ENCODE data around the gene LRP5.

LRP5 gene

GRCh38 chr11:68406324-68407313 lies 94.2 kb downstream of the LRP5 start:
- DNase-seq (ENCODE audit: low read depth), result no peak
- H3K4me1 ChIP-seq (ENCODE audit: control insufficient read depth, insufficient read depth, low read length), result no peaks in the 10 kb centered on the region
- no peak overlapping the region for H3K9ac ChIP-seq (ENCODE audit: low read length)
- no peaks in the 10 kb centered on the region for H3K27me3 ChIP-seq (replicated peaks; ENCODE audit: control insufficient read depth, insufficient read depth, low read length)
- no peak overlapping the region for H3K4me3 ChIP-seq (ENCODE audit: low read length)
- H3K36me3 ChIP-seq (ENCODE audit: control insufficient read depth, insufficient read depth, low read length, severe bottlenecking), result peaks cover 43% of the 10 kb centered on the region
- no peaks in the 10 kb centered on the region for H3K9me3 ChIP-seq (ENCODE audit: control insufficient read depth, low read length)

GRCh38 chr11:68408512-68408911 lies 96.1 kb downstream of the LRP5 start:
- H3K4me1 ChIP-seq (ENCODE audit: control insufficient read depth, insufficient read depth, low read length), result peaks cover 3% of the 10 kb centered on the region
- H3K36me3 ChIP-seq (ENCODE audit: control insufficient read depth, insufficient read depth, low read length, severe bottlenecking), result peaks cover 43% of the 10 kb centered on the region
- H3K27me3 ChIP-seq (replicated peaks; ENCODE audit: control insufficient read depth, insufficient read depth, low read length), result no peaks in the 10 kb centered on the region
- H3K9me3 ChIP-seq (ENCODE audit: control insufficient read depth, low read length), result no peaks in the 10 kb centered on the region
- no peak overlapping the region for H3K4me3 ChIP-seq (ENCODE audit: low read length)
- H3K9ac ChIP-seq (ENCODE audit: low read length), result no peak overlapping the region
- peak; percentile 9 for DNase-seq (ENCODE audit: low read depth)

GRCh38 chr11:68409748-68410344 lies 97.5 kb downstream of the LRP5 start:
- Histone ChIP-seq H3K36me3 (ENCODE audit: control insufficient read depth, insufficient read depth, low read length, severe bottlenecking) (peaks cover 47% of the 10 kb centered on the region), H3K9ac (ENCODE audit: low read length) (no peak overlapping the region), H3K4me3 (ENCODE audit: low read length) (no peak overlapping the region), H3K4me1 (ENCODE audit: control insufficient read depth, insufficient read depth, low read length) (peaks cover 3% of the 10 kb centered on the region), H3K9me3 (ENCODE audit: control insufficient read depth, low read length) (no peaks in the 10 kb centered on the region), H3K27me3 (replicated peaks; ENCODE audit: control insufficient read depth, insufficient read depth, low read length) (no peaks in the 10 kb centered on the region)
- DNase-seq (ENCODE audit: low read depth), result no peak

GRCh38 chr11:68411501-68411991 lies 99.2 kb downstream of the LRP5 start:
- H3K9ac ChIP-seq (ENCODE audit: low read length), result no peak overlapping the region
- peaks cover 52% of the 10 kb centered on the region for H3K36me3 ChIP-seq (ENCODE audit: control insufficient read depth, insufficient read depth, low read length, severe bottlenecking)
- H3K9me3 ChIP-seq (ENCODE audit: control insufficient read depth, low read length), result no peaks in the 10 kb centered on the region
- H3K4me3 ChIP-seq (ENCODE audit: low read length), result no peak overlapping the region
- peaks cover 3% of the 10 kb centered on the region for H3K4me1 ChIP-seq (ENCODE audit: control insufficient read depth, insufficient read depth, low read length)
- DNase-seq (ENCODE audit: low read depth), result no peak
- H3K27me3 ChIP-seq (replicated peaks; ENCODE audit: control insufficient read depth, insufficient read depth, low read length), result no peaks in the 10 kb centered on the region

GRCh38 chr11:68412593-68413475 lies 100.4 kb downstream of the LRP5 start:
- Histone ChIP-seq H3K9ac (ENCODE audit: low read length) (no peak overlapping the region), H3K27me3 (replicated peaks; ENCODE audit: control insufficient read depth, insufficient read depth, low read length) (no peaks in the 10 kb centered on the region), H3K36me3 (ENCODE audit: control insufficient read depth, insufficient read depth, low read length, severe bottlenecking) (peaks cover 52% of the 10 kb centered on the region), H3K9me3 (ENCODE audit: control insufficient read depth, low read length) (no peaks in the 10 kb centered on the region), H3K4me1 (ENCODE audit: control insufficient read depth, insufficient read depth, low read length) (peaks cover 3% of the 10 kb centered on the region), H3K4me3 (ENCODE audit: low read length) (no peak overlapping the region)
- no peak for DNase-seq (ENCODE audit: low read depth)

- DNase-seq (ENCODE audit: low read depth), result no peak
- H3K27me3 ChIP-seq (replicated peaks; ENCODE audit: control insufficient read depth, insufficient read depth, low read length), result no peaks in the 10 kb centered on the region
- peaks cover 3% of the 10 kb centered on the region for H3K4me1 ChIP-seq (ENCODE audit: control insufficient read depth, insufficient read depth, low read length)
- H3K4me3 ChIP-seq (ENCODE audit: low read length), result no peak overlapping the region
- H3K36me3 ChIP-seq (ENCODE audit: control insufficient read depth, insufficient read depth, low read length, severe bottlenecking), result peaks cover 52% of the 10 kb centered on the region
- no peaks in the 10 kb centered on the region for H3K9me3 ChIP-seq (ENCODE audit: control insufficient read depth, low read length)
- H3K9ac ChIP-seq (ENCODE audit: low read length), result no peak overlapping the region
Observed at GRCh38 chr11:68413591-68413999, 101.2 kb downstream of the LRP5 start.

- Histone ChIP-seq H3K9ac (ENCODE audit: low read length) (no peak overlapping the region), H3K4me1 (ENCODE audit: control insufficient read depth, insufficient read depth, low read length) (peaks cover 3% of the 10 kb centered on the region), H3K9me3 (ENCODE audit: control insufficient read depth, low read length) (no peaks in the 10 kb centered on the region), H3K27me3 (replicated peaks; ENCODE audit: control insufficient read depth, insufficient read depth, low read length) (no peaks in the 10 kb centered on the region), H3K36me3 (ENCODE audit: control insufficient read depth, insufficient read depth, low read length, severe bottlenecking) (peaks cover 52% of the 10 kb centered on the region), H3K4me3 (ENCODE audit: low read length) (no peak overlapping the region)
- no peak for DNase-seq (ENCODE audit: low read depth)
Observed at GRCh38 chr11:68414496-68415221, 102.3 kb downstream of the LRP5 start.

- no peak overlapping the region for H3K9ac ChIP-seq (ENCODE audit: low read length)
- H3K27me3 ChIP-seq (replicated peaks; ENCODE audit: control insufficient read depth, insufficient read depth, low read length), result no peaks in the 10 kb centered on the region
- no peaks in the 10 kb centered on the region for H3K9me3 ChIP-seq (ENCODE audit: control insufficient read depth, low read length)
- DNase-seq (ENCODE audit: low read depth), result no peak
- H3K4me1 ChIP-seq (ENCODE audit: control insufficient read depth, insufficient read depth, low read length), result peaks cover 3% of the 10 kb centered on the region
- no peak overlapping the region for H3K4me3 ChIP-seq (ENCODE audit: low read length)
- H3K36me3 ChIP-seq (ENCODE audit: control insufficient read depth, insufficient read depth, low read length, severe bottlenecking), result peaks cover 42% of the 10 kb centered on the region
Observed at GRCh38 chr11:68416070-68416578, 103.7 kb downstream of the LRP5 start.

GRCh38 chr11:68418648-68419047 lies 106.3 kb downstream of the LRP5 start:
- Histone ChIP-seq H3K27me3 (replicated peaks; ENCODE audit: control insufficient read depth, insufficient read depth, low read length) (no peaks in the 10 kb centered on the region), H3K4me3 (ENCODE audit: low read length) (no peak overlapping the region), H3K36me3 (ENCODE audit: control insufficient read depth, insufficient read depth, low read length, severe bottlenecking) (peaks cover 25% of the 10 kb centered on the region), H3K9me3 (ENCODE audit: control insufficient read depth, low read length) (no peaks in the 10 kb centered on the region), H3K9ac (ENCODE audit: low read length) (no peak overlapping the region), H3K4me1 (ENCODE audit: control insufficient read depth, insufficient read depth, low read length) (no peaks in the 10 kb centered on the region)
- DNase-seq (ENCODE audit: low read depth), result no peak

- H3K4me3 ChIP-seq (ENCODE audit: low read length), result no peak overlapping the region
- no peaks in the 10 kb centered on the region for H3K4me1 ChIP-seq (ENCODE audit: control insufficient read depth, insufficient read depth, low read length)
- H3K27me3 ChIP-seq (replicated peaks; ENCODE audit: control insufficient read depth, insufficient read depth, low read length), result no peaks in the 10 kb centered on the region
- H3K36me3 ChIP-seq (ENCODE audit: control insufficient read depth, insufficient read depth, low read length, severe bottlenecking), result peaks cover 13% of the 10 kb centered on the region
- H3K9ac ChIP-seq (ENCODE audit: low read length), result no peak overlapping the region
- H3K9me3 ChIP-seq (ENCODE audit: control insufficient read depth, low read length), result no peaks in the 10 kb centered on the region
- no peak for DNase-seq (ENCODE audit: low read depth)
Observed at GRCh38 chr11:68420171-68420570, 107.8 kb downstream of the LRP5 start.

Data from adipocyte (in vitro differentiated cells).